LHCN-M2 (cell line): ENCODE data around the gene IPO5. TPM values are rescaled to one million over a fixed set of nuclear protein-coding genes. Genes with fewer than 3 reads are reported as not detected.

Source experiments
- DNase-seq: peaks from one replicate; pipeline ENCODE4 v3.0.0-alpha.2; 2012; ENCODE audit warnings: low read depth
- total RNA-seq: library from RNA; depleted of rRNA; stranded (reverse); fragments of >200 nt; gene quantifications from 2 replicates; pipeline ENCODE4 v1.2.3, GENCODE V29; 2014; rRNA removed

IPO5 gene
- total RNA-seq, 1 experiment from 2014 or later = 212 TPM

DNA sequence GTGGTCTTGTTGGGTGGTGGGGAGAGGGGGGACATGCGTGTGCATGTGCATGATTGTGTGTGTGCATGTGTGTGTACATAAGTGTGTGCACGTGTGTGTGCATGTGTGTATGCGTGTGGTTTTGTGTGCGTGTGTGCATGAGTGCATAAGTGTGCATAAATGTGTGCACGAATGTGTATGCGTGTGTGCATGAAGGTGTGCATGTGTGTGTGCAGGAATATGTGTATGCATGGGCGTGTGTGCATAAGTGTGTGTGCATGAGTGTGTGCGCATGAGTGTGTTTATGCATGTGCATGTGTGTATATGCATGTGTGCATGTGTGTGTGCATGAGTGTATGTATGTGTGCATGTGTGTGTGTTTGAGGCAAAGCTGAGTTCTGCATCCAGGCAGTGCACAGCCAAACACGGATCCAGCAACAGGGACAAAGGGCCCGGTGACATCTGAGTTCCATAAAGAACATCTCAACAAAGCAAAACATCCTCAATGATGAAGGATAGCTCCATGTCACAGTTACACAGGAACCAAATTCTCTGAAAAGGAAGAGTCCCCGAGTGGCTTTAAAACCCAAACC lies 103.5 kb downstream of the IPO5 start:
- no peak for DNase-seq

GRCh38 chr13:98059276-98059675 lies 105.8 kb downstream of the IPO5 start:
- no peak for DNase-seq

DNA sequence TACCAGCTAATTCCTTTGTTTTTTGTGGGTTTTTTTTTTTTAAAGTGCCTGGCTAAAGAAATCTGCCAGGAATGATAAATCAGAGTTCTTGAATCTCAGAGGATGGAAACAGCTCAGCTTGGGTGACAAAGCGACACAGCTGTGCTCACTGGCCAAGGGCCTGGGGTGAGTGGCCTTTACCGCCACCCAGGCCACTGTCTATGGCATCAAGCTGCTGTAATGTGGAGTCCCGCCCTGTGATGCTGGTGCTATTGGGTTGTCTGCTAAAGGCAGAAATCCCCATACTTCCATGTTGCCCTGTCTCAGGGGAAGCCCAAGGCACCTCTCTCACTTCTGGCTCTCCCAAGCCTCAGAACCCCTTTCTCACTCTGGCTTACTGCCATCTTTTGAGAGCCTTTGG lies 106.8 kb downstream of the IPO5 start:
- DNase-seq = peak; percentile 23

DNA sequence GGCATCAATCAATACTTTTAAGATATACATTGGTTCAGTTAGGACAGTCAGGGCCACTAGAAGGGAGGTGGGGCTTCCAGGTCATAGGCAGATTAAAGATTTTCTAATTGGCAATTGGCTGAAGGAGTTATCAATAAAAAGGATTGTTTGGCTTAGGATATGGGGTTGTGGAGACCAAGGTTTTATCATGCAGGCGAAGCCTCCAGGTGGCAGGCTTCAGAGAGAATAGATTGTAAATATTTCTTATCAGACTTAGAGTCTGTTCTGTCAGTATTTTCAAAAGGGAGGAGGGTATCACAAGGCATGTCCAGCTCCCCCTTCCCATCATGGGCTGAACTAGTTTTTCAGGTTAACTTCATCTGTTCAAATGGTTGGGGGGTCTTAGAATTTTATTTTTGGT lies 112.0 kb downstream of the IPO5 start:
- DNase-seq = no peak

DNA sequence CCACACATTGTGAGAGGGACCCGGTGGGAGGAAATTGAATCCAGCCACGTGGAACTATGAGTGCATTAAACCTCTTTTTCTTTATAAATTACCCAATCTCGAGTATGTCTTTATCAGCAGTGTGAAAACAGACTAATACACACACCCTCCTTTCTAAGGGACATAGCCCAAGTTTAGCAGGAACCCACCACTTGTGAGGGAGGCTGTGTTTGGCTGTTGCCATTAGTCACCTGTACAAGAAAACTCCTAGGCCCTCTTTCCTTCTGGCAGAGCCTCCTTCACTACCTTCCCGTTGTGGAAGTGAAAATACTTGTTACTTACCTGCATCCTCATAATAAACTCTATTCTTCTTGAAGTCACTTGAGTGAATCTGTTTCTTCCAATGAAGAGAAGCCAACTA lies 113.2 kb downstream of the IPO5 start:
- DNase-seq = no peak

- DNase-seq = no peak
These were observed 115.0 kb downstream of the IPO5 start for GRCh38 chr13:98068521-98068920.

- DNase-seq = no peak
These were observed 116.5 kb downstream of the IPO5 start for GRCh38 chr13:98069985-98070384.

DNA sequence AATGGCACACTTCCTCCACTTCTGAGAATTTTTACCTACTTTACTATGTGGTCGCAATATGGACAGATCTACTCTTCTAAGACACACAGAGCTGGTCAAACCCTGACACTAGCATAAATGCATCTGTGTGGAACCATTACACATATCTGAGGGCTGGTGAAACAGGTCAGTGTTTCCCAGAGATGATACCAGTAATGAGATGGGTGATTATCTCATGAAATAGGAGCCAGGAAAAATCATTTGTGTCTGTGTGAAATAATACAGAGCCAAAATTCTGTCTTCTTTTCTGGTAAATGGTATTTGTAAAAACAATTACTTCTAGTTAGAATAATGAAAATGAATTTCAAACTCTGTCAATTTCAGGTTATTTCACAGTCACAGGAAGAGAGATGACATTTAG lies 117.8 kb downstream of the IPO5 start:
- DNase-seq = no peak

DNA sequence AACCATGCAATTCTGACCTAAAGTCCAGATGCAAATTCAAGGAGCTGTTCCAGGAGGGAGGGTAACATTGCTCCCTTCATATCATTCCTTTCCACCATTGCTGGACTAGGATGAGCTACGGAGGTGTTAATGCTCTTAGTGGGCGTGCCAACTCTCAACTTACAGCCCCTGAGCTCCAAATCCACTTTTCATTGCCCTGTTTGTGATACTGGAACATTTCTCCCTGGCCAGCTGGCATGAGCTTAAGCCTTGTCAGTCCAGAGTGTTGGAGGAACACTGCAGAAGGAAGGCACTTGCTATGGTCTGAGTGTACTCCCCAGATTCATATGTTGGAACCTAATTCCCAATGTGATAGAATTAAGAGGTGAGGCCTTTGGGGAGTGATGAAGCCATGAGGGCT lies 119.0 kb downstream of the IPO5 start:
- no peak for DNase-seq

Other genes with a start within 250 kb of the IPO5 start
- 12.4 and 15.8 TPM in 2 replicates for gene FARP1, start 189.4 kb downstream of the IPO5 start, total RNA-seq
- not detected in 2 replicates for gene RNF113B, start 223.6 kb downstream of the IPO5 start, total RNA-seq